Neural cell (in vitro differentiated cells): ENCODE measurements around the gene PKHD1. TPM values are rescaled to one million over a fixed set of nuclear protein-coding genes. Genes with fewer than 3 reads are reported as not detected.

ENCODE experiments used
- H2AFZ ChIP-seq: fragments of 200-600, 300-800 bp; sonication (generic), shearing (Covaris generic); 2 replicates; pipeline ENCODE4 v1.6.0; 2014; ENCODE audit warnings: low read depth, mild to moderate bottlenecking, antibody characterized with exemption, low read length, moderate library complexity
- H3F3A ChIP-seq: fragments of 200-600 bp; shearing (Covaris generic); 2 replicates; pipeline ENCODE4 v1.6.1; 2016; ENCODE audit warnings: mild to moderate bottlenecking, moderate library complexity, mixed read lengths, antibody characterized with exemption, low read length; ENCODE audit not compliant: insufficient read depth, poor library complexity, severe bottlenecking
- H3K27ac ChIP-seq: fragments of 200-600, 300-800 bp; sonication (generic), shearing (Covaris generic); 2 replicates; pipeline ENCODE4 v1.5.1; 2014; ENCODE audit warnings: mild to moderate bottlenecking, low read length, moderate library complexity
- H3K27me3 ChIP-seq: fragments of 300-800, 200-600 bp; sonication (generic), shearing (Covaris generic); 2 replicates; pipeline ENCODE4 v1.6.0; 2014; ENCODE audit warnings: mild to moderate bottlenecking, low read depth, low read length, moderate library complexity; ENCODE audit not compliant: insufficient read depth
- H3K36me3 ChIP-seq: fragments of 300-800, 200-600 bp; sonication (generic), shearing (Covaris generic); 2 replicates; pipeline ENCODE4 v1.5.1; 2014; ENCODE audit warnings: mild to moderate bottlenecking, antibody characterized with exemption, low read length, moderate library complexity; ENCODE audit not compliant: insufficient read depth
- H3K4me2 ChIP-seq: fragments of 300-800, 200-600 bp; sonication (generic), shearing (Covaris generic); 2 replicates; pipeline ENCODE4 v1.6.0; 2014; ENCODE audit warnings: mild to moderate bottlenecking, low read length
- H3K4me3 ChIP-seq: fragments of 300-800, 200-600 bp; sonication (generic), shearing (Covaris generic); 2 replicates; pipeline ENCODE4 v1.5.1; 2014; ENCODE audit warnings: mild to moderate bottlenecking, low read length, moderate library complexity
- H3K79me2 ChIP-seq: fragments of 200-600 bp; shearing (Covaris generic); replicated peaks from 2 replicates; pipeline ENCODE4 v1.6.0; 2014; ENCODE audit warnings: mild to moderate bottlenecking, low read length, moderate library complexity; ENCODE audit not compliant: insufficient read depth
- H3K9ac ChIP-seq: fragments of 300-800, 200-600 bp; sonication (generic), shearing (Covaris generic); 2 replicates; pipeline ENCODE4 v1.6.1; 2016; ENCODE audit warnings: mild to moderate bottlenecking, low read length, mixed read lengths
- H3K9me2 ChIP-seq: fragments of 200-600 bp; shearing (Covaris generic); 2 replicates; pipeline ENCODE4 v1.6.1; 2016; ENCODE audit warnings: mild to moderate bottlenecking, low read length, mixed read lengths; ENCODE audit not compliant: insufficient read depth
- H3K9me3 ChIP-seq: fragments of 200-600, 300-800 bp; sonication (generic), shearing (Covaris generic); 2 replicates; pipeline ENCODE4 v1.6.1; 2016; ENCODE audit warnings: mild to moderate bottlenecking, mixed run types, low read length, moderate library complexity, mixed read lengths
- H4K20me1 ChIP-seq: fragments of 200-600 bp; shearing (Covaris generic); 2 replicates; pipeline ENCODE4 v1.6.1; 2016; ENCODE audit warnings: mild to moderate bottlenecking, mixed run types; ENCODE audit not compliant: insufficient read depth
- EP300 ChIP-seq: fragments of 450-650 bp; conservative IDR thresholded peaks from 2 replicates; pipeline ENCODE4 v1.6.1; 2014; ENCODE audit warnings: antibody characterized with exemption, mild to moderate bottlenecking, moderate library complexity; ENCODE audit not compliant: poor library complexity, severe bottlenecking
- EZH2 ChIP-seq: fragments of 200-600, 300-800 bp; shearing (Covaris generic), sonication (generic); IDR thresholded peaks from 2 replicates; pipeline ENCODE4 v1.6.1; 2014; ENCODE audit warnings: antibody characterized with exemption, low read length, borderline replicate concordance, mild to moderate bottlenecking; ENCODE audit not compliant: insufficient read depth, poor library complexity, severe bottlenecking
- MXI1 ChIP-seq: fragments of 450-650 bp; conservative IDR thresholded peaks from 2 replicates; pipeline ENCODE4 v1.6.1; 2014; ENCODE audit warnings: antibody characterized with exemption, mild to moderate bottlenecking; ENCODE audit not compliant: poor library complexity, severe bottlenecking
- POLR2AphosphoS5 ChIP-seq: IDR thresholded peaks from 2 replicates; pipeline ENCODE4 v1.6.1; 2012
- RAD21 ChIP-seq: fragments of 450-650 bp; conservative IDR thresholded peaks from 2 replicates; pipeline ENCODE4 v1.6.1; 2014; ENCODE audit warnings: antibody characterized with exemption, mild to moderate bottlenecking, moderate library complexity
- SMC3 ChIP-seq: fragments of 450-650 bp; conservative IDR thresholded peaks from 2 replicates; pipeline ENCODE4 v1.6.1; 2014; ENCODE audit warnings: antibody characterized with exemption, mild to moderate bottlenecking, moderate library complexity; ENCODE audit not compliant: poor library complexity
- TAF1 ChIP-seq: IDR thresholded peaks from 2 replicates; pipeline ENCODE4 v1.6.1; 2012; ENCODE audit warnings: low read depth
- polyA plus RNA-seq: library from polyadenylated mRNA; depleted of rRNA; stranded (reverse); fragments of >200 nt; gene quantifications from 2 replicates; pipeline ENCODE4 v1.2.3, GENCODE V29; 2014
- TF ChIP-seq, protein P1 (sequence below): fragments of 450-650 bp; IDR thresholded peaks from 2 replicates; pipeline ENCODE4 v1.5.1; 2014; ENCODE audit warnings: antibody characterized with exemption, mild to moderate bottlenecking, moderate library complexity; ENCODE audit not compliant: poor library complexity, severe bottlenecking
- TF ChIP-seq, protein P2 (sequence below): IDR thresholded peaks from 2 replicates; pipeline ENCODE4 v1.6.1; 2012; ENCODE audit warnings: borderline replicate concordance

The PKHD1 gene
- polyA plus RNA-seq, 1 donor from 2014 or later, result not detected

DNA sequence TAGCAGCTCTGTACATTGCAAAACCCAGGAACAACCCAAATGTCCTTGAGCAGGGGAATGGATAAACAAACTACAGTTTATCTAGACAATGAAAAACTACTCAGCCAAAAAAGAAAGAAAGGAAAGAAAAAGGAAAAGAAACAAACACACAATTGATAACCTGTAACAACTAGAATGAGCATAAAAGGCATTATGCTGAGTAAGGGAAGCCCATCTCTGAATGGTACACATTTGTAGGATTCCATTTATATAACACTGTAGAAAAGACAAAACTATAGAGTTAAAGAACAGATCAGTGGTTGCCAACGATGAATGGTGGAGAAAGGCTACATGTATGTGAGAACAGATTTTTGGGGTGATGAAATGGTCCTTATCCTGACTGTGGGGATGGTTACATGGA is 454.0 kb downstream of the PKHD1 start:
- H3K27me3 ChIP-seq, result no peaks in the 10 kb centered on the region
- no peak overlapping the region for H3K4me3 ChIP-seq
- no peaks in the 10 kb centered on the region for H3K9me2 ChIP-seq
- no peaks in the 10 kb centered on the region for H3F3A ChIP-seq
- H3K79me2 ChIP-seq, result no peaks in the 10 kb centered on the region
- no peak for TF ChIP-seq EZH2
- no peak for TF ChIP-seq EP300
- no peak for TF ChIP-seq SMC3
- TF ChIP-seq, protein P1, sequence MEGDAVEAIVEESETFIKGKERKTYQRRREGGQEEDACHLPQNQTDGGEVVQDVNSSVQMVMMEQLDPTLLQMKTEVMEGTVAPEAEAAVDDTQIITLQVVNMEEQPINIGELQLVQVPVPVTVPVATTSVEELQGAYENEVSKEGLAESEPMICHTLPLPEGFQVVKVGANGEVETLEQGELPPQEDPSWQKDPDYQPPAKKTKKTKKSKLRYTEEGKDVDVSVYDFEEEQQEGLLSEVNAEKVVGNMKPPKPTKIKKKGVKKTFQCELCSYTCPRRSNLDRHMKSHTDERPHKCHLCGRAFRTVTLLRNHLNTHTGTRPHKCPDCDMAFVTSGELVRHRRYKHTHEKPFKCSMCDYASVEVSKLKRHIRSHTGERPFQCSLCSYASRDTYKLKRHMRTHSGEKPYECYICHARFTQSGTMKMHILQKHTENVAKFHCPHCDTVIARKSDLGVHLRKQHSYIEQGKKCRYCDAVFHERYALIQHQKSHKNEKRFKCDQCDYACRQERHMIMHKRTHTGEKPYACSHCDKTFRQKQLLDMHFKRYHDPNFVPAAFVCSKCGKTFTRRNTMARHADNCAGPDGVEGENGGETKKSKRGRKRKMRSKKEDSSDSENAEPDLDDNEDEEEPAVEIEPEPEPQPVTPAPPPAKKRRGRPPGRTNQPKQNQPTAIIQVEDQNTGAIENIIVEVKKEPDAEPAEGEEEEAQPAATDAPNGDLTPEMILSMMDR, result no peak
- no peak overlapping the region for H3K9ac ChIP-seq
- H2AFZ ChIP-seq, result no peak overlapping the region
- H3K36me3 ChIP-seq, result no peaks in the 10 kb centered on the region
- H3K4me2 ChIP-seq, result no peak overlapping the region
- H3K9me3 ChIP-seq, result no peaks in the 10 kb centered on the region
- H3K27ac ChIP-seq, result no peak overlapping the region
- no peaks in the 10 kb centered on the region for H4K20me1 ChIP-seq

DNA sequence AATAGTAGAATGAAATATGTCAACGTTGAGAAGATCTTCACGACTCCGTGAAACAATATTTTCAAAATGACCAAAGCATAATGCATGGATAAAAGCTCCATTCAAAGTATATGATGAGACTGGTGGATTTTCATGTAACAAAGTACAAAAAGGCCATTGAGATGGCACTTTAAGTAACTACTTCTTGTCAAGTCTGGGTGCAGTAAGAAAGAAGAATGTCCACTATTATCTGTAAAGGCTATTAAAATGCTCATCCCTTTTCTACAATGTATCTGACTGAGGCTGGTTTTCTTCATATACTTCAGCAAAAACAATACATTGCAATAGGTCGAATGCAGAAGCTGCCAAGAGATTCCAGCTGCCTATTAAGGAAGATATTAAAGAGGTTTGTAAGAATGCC is 457.4 kb downstream of the PKHD1 start:
- no peak overlapping the region for H3K27ac ChIP-seq
- H3K79me2 ChIP-seq, result no peaks in the 10 kb centered on the region
- no peak for TF ChIP-seq TAF1
- TF ChIP-seq EP300, result no peak
- TF ChIP-seq POLR2AphosphoS5, result no peak
- TF ChIP-seq, protein P1, result no peak
- TF ChIP-seq RAD21, result no peak
- no peak for TF ChIP-seq SMC3
- TF ChIP-seq MXI1, result no peak
- no peak for TF ChIP-seq EZH2
- TF ChIP-seq, protein P2, sequence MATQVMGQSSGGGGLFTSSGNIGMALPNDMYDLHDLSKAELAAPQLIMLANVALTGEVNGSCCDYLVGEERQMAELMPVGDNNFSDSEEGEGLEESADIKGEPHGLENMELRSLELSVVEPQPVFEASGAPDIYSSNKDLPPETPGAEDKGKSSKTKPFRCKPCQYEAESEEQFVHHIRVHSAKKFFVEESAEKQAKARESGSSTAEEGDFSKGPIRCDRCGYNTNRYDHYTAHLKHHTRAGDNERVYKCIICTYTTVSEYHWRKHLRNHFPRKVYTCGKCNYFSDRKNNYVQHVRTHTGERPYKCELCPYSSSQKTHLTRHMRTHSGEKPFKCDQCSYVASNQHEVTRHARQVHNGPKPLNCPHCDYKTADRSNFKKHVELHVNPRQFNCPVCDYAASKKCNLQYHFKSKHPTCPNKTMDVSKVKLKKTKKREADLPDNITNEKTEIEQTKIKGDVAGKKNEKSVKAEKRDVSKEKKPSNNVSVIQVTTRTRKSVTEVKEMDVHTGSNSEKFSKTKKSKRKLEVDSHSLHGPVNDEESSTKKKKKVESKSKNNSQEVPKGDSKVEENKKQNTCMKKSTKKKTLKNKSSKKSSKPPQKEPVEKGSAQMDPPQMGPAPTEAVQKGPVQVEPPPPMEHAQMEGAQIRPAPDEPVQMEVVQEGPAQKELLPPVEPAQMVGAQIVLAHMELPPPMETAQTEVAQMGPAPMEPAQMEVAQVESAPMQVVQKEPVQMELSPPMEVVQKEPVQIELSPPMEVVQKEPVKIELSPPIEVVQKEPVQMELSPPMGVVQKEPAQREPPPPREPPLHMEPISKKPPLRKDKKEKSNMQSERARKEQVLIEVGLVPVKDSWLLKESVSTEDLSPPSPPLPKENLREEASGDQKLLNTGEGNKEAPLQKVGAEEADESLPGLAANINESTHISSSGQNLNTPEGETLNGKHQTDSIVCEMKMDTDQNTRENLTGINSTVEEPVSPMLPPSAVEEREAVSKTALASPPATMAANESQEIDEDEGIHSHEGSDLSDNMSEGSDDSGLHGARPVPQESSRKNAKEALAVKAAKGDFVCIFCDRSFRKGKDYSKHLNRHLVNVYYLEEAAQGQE, result no peak
- no peak overlapping the region for H2AFZ ChIP-seq
- no peak overlapping the region for H3K4me3 ChIP-seq
- no peaks in the 10 kb centered on the region for H3F3A ChIP-seq
- H4K20me1 ChIP-seq, result no peaks in the 10 kb centered on the region
- no peaks in the 10 kb centered on the region for H3K27me3 ChIP-seq
- no peak overlapping the region for H3K4me2 ChIP-seq
- no peak overlapping the region for H3K9ac ChIP-seq
- H3K9me2 ChIP-seq, result no peaks in the 10 kb centered on the region
- H3K9me3 ChIP-seq, result no peaks in the 10 kb centered on the region
- H3K36me3 ChIP-seq, result no peaks in the 10 kb centered on the region
